ENCODE data around the gene MLNR.

Gene MLNR

GRCh38 chr13:49246850-49247642 lies 26.9 kb downstream of the MLNR start:
- no peak for TF ChIP-seq CTCF (IDR thresholded peaks at IDR 0.05; ENCODE audit: insufficient read depth, low read length, poor library complexity, severe bottlenecking)
- peak overlapping the region; percentile 77 for H3K4me3 ChIP-seq (replicated peaks; ENCODE audit: low read depth, low read length)
- H3K27me3 ChIP-seq (replicated peaks; ENCODE audit: control insufficient read depth, insufficient read depth, low read length) = no peaks in the 10 kb centered on the region
- DNase-seq (ENCODE audit: extremely low read depth, insufficient read length) = no peak
- no peaks in the 10 kb centered on the region for H3K36me3 ChIP-seq (ENCODE audit: control insufficient read depth, insufficient read depth, low read length)

GRCh38 chr13:49247643-49248621 lies 27.8 kb downstream of the MLNR start, which contains the start of gene CDADC1:
CDADC1 (plus strand) TSS chr13:49247925; CDS start chr13:49248038, 113 bp downstream.
- no peak for TF ChIP-seq CTCF (IDR thresholded peaks at IDR 0.05; ENCODE audit: insufficient read depth, low read length, poor library complexity, severe bottlenecking)
- DNase-seq (ENCODE audit: extremely low read depth, insufficient read length) = peak; percentile 91
- Histone ChIP-seq H3K27me3 (replicated peaks; ENCODE audit: control insufficient read depth, insufficient read depth, low read length) (no peaks in the 10 kb centered on the region), H3K36me3 (ENCODE audit: control insufficient read depth, insufficient read depth, low read length) (no peaks in the 10 kb centered on the region), H3K4me3 (replicated peaks; ENCODE audit: low read depth, low read length) (peak within 1 kb of the TSS; percentile 77)

- Histone ChIP-seq H3K36me3 (ENCODE audit: control insufficient read depth, insufficient read depth, low read length) (no peaks in the 10 kb centered on the region), H3K27me3 (replicated peaks; ENCODE audit: control insufficient read depth, insufficient read depth, low read length) (no peaks in the 10 kb centered on the region), H3K4me3 (replicated peaks; ENCODE audit: low read depth, low read length) (peak overlapping the region; percentile 77)
- peak; percentile 21 for TF ChIP-seq CTCF (IDR thresholded peaks at IDR 0.05; ENCODE audit: insufficient read depth, low read length, poor library complexity, severe bottlenecking)
- no peak for DNase-seq (ENCODE audit: extremely low read depth, insufficient read length)
Measured at GRCh38 chr13:49248622-49249002, 28.5 kb downstream of the MLNR start.

- Histone ChIP-seq H3K27me3 (replicated peaks; ENCODE audit: control insufficient read depth, insufficient read depth, low read length) (no peaks in the 10 kb centered on the region), H3K36me3 (ENCODE audit: control insufficient read depth, insufficient read depth, low read length) (no peaks in the 10 kb centered on the region; the same call in 1 of the 2 replicates), H3K4me3 (replicated peaks; ENCODE audit: low read depth, low read length) (no peak overlapping the region)
- no peak for TF ChIP-seq CTCF (IDR thresholded peaks at IDR 0.05; ENCODE audit: insufficient read depth, low read length, poor library complexity, severe bottlenecking)
- DNase-seq (ENCODE audit: extremely low read depth, insufficient read length) = no peak
Measured at GRCh38 chr13:49251326-49251725, 31.2 kb downstream of the MLNR start.

- H3K27me3 ChIP-seq (replicated peaks; ENCODE audit: control insufficient read depth, insufficient read depth, low read length) = no peaks in the 10 kb centered on the region
- no peak for DNase-seq (ENCODE audit: extremely low read depth, insufficient read length)
- no peaks in the 10 kb centered on the region; the same call in 1 of the 2 replicates for H3K36me3 ChIP-seq (ENCODE audit: control insufficient read depth, insufficient read depth, low read length)
- H3K4me3 ChIP-seq (replicated peaks; ENCODE audit: low read depth, low read length) = no peak overlapping the region
- no peak for TF ChIP-seq CTCF (IDR thresholded peaks at IDR 0.05; ENCODE audit: insufficient read depth, low read length, poor library complexity, severe bottlenecking)
Measured at GRCh38 chr13:49253310-49253709, 33.2 kb downstream of the MLNR start.

All from GM06990 (cell line).